Fibroblast of peridontal ligament (primary cell): ENCODE measurements around the gene PPIB.
"Not testable (repeated sequence)": the region's sequence is repeated elsewhere in the genome, so short reads cannot be mapped to it uniquely, and the experiment has no call there.

ENCODE experiments used
- DNase-seq: peaks from one replicate; pipeline ENCODE4 v3.0.0-alpha.2; 2010; ENCODE audit errors: extremely low read depth

The PPIB gene

DNA sequence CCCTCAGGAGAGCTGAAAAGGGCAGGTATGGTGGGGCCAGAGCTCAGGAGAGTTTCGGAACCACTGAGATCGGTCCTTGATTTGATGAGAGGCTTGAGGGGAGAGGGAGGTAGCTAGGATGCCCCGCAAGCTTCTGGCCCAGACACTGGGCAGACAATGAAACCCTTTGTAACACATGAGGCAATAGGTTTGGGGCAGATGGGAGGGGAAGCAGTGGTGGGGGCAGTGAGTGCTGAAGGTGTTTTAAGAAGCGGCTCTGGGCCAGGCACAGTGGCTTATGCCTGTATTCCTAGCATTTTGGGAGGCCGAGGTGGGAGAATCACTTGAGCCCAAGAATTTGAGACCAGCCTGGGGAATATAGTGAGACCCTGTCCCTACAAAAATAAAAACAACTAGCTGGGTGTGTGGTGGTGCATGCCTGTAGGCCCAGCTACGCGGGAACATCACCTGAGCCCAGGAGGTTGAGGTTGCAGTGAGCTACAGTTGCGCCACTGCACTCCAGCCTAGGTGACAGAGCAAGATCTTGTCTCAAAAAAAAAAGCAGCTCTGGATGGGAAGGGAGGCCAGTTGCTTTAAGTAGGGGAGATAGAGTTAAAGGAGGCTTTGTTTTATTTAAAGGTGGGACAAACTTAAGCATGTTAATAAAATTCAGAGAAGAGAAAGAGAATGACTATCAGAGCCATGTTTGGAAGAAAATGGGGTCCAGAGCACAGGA, 20.9 kb downstream of the PPIB start:
- no peak for DNase-seq

DNA sequence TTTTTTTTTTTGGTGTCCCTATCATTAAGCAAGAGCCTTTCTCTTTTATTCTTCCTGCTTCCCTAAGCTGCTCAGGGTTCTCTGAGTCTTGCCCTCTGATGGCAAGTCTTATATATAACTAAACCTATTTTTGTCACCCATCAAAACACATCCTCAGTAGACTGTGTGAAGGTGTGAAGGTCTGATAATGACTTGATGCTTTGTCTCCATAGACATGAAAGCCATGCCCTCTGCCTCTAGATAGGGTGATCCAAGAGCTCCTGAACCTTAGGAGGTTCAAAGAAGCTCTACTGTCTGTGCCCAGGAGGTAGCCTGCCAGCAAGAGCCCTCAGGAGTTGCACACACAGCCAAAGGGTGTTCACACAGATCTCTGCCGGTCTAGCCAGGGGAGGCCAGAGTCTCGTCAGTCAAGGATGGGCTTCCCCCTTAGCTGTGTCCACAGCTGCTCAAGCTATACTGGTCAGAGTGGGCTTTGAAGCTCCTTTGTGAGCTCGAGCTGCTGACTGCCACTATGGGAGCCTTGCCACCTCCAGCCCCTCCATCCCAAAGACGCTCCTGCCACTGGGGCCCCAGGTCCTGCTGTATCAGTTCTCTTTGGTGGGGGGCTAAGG, 24.4 kb downstream of the PPIB start:
- no peak for DNase-seq

DNA sequence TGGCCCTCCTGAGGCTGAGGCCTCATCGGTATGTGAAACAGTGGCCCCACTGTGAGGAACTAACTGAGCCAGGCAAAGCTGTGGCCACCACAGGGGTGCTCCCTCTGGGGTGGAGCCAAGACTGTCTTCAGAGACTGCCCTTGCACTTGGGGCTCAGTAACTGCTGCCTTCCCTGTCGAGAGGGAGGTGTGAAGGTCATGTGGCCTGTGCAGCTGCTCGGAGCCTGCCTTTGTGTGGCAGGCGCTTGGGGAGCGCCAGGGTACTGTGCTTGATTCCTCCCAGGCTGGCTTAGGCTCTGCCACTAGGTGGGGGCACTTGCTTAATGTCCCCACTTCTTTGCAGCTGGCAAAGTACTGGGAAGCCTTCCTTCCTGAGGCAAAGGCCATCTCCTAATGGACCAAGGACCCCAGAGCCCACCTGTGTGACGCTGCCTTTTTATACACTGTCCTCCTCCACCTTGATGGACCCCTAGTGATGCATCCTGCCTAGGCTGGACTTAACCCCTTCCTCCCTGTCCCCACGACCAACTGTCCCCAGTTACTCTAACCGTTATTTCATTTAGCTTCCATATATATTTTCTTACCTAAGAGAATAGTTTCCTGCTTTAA, 25.5 kb downstream of the PPIB start:
- no peak for DNase-seq

DNA sequence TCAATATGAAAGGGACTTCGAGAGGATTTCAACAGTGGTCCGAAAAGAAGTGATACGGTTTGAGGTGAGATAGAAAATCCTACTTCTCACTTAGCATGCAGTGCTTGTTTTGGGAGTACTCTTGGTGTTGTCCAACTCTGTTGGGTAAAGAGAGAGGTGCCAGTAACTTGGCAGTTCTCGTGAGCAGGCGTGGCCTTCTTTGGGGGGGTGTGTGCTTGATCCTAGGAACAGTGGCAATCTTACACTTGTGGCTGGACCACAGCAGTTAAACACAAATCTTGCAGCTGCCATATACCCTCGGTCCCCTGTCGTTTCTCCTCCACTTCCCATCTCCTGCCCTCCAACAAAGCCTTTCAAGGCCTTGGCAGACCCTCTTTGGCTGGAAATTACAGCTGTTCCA, 26.5 kb downstream of the PPIB start:
- DNase-seq: no peak

DNA sequence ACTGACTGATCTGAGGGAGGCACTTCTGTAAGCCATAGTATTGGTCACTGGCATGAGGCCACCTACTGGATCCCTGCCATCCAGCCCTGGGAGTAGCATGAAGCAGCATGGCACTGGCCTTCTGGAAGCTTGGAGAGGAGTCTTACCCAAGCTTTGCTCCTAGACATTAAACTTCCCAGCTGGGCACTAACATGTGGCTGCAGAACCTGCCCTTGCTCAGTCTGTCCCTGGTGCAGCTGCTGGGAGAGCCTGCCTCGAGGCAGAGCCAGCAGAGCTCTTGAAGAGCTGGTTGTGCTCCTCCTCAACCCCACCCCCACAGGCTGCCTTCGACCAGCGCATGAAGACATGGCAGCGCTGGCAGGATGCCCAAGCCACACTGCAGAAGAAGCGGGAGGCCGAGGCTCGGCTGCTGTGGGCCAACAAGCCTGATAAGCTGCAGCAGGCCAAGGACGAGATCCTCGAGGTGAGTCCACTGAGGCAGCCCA, 28.4 kb downstream of the PPIB start:
- peak; percentile 57 for DNase-seq

DNA sequence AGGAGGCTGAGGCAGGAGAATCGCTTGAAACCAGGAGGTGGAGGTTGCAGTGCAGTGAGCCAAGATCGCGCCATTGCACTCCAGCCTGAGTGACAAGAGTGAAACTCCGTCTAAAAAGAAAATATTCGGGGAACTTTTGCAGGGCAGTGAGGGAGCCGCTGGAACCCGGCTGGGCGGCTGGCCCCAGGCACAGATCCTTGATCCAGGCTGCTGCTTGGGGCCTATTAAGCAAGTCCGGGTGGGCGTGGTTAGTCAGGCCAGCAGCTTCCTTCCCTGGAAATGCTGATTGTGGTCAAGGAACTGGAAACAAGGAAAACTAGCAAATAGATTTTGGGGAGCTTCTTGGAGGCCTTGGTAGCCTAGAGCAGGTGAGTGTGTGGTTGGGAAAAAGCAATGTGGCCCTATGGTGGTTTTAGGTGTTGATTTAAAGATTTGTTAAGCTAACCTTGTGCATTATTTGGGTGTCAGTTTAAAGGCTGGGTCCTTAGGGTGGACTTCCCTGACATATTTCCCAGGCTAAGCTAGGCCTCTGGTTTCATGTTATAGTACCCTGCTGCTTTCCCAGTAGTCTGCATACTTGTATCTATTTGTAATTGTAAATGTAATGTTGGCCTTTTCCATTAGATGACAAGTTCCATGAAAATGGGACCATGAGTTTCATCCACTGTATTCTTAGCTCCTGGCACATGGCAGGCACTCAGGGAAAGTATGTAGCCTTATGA, 29.0 kb downstream of the PPIB start:
- no peak for DNase-seq

DNA sequence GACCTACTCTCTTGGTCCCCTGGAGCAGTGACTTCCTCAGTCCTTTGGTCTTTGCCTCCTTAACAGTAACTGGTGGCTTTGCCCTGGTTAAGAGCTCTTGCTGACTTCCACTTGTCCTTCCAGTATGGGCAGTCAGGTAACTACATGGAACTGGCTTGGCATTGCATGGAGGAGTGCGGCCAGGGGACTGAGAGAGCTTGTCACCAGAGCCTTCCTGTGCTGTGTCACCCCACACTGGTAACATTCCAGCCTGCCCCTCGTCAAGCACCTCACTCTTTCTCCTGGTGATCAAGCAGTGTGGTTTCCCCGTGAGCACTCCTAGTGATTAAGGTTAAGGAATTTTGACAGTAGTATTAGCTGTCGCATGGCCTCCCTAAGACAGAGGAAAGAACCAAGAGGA, 30.6 kb downstream of the PPIB start:
- DNase-seq: no peak

DNA sequence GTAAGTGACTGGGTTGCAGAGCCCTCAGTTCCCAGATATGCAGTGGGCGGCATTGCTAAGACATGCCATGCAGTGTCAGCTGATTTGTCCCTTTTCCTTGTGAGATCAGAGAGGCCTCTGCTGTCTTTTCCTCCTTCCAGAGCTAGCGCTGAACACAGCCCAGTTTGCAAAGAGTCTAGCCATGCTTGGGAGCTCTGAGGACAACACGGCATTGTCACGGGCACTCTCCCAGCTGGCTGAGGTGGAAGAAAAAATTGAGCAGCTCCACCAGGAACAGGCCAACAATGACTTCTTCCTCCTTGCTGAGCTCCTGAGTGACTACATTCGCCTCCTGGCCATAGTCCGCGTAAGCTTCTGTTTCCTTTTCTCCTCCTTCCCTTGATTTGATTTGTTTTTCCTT, 31.3 kb downstream of the PPIB start:
- no peak for DNase-seq

DNA sequence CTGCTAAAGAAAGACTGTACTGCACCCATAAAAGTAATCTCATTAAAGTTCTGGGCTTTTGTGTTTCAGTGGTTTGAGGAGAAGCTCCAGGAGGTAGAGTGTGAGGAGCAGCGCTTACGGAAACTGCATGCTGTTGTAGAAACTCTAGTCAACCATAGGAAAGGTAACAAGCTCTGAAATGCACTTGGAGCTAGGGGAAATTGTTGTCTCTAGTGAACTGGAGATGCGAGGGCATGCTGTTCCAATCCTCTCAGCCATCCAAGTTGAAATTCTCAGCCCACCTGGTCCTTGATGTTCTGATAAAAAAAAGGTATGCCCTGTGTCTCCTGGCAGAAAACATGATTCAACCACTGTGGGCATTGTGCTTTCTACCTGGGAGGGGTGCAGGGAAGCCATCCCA, 32.7 kb downstream of the PPIB start:
- DNase-seq: no peak

DNA sequence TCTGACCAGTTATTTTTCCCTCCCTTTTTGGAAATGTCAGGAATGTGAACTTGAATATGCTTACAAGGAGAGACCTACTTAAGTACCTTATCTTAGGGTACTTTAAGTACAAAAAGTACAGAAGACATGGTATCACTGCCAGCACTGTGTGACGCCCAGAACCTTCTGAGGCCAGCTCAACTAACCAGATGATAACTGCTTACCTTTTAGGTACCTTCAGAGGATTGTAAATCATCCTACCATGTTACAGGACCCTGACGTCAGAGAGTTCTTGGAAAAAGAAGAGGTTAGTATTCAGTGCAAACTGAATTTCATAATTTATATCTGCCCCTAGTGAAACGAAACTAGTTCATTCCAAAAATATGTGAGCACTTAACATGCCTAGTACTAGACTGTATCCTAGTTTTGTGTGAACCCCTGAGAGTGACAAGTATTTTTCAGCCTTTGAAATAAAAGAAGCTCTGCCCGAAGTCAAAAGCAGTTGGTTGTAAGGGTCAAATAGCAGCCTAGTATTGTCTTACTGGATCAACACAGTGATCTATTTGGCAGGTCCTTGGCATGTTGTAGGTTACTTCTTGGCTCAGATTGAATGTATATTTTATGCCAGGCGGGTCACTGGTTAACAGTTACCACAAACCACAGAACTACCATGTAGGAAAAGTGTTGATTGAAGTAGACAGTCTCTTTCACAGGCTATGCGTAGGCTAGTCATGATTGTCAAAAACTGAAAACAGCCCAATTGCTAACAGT, 35.1 kb downstream of the PPIB start:
- peak; percentile 31 for DNase-seq

DNA sequence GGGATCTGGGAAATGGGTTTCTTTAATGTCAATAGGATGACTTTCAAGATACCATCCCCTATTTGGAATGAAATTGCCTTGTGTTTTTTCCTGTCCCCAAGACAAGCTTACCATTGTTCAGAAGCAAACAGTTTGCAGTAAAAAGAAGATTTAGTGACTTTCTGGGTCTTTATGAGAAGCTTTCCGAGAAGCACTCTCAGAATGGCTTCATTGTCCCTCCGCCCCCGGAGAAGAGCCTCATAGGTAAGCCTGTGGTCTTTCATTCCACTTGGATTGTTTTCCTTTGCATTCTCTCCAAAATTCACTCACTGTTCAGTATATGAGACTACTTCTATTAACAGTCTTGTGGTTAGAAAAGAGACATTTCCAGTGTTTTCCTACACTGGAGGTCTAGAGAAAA, 36.8 kb downstream of the PPIB start:
- no peak for DNase-seq

DNA sequence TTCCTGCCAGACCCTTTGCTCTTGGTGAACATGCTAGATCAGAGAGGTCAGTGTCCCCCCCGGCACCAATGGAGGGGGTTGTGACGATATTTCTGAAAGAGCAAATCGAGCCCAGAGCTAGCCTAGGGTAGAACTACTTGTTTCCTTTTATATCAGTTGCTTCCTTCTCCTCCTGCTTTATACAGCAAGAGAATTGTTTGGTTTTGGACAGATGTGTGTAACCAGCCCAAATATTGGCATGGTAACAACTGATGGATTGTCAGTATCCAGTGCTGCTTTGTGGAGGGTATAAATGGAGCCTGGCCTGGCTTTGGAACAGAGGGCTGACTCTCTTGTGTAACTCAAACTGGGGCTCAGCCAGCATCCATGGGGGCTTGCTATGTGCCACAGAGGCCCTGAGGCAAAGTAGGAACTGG, 39.9 kb downstream of the PPIB start:
- peak; percentile 17 for DNase-seq

DNA sequence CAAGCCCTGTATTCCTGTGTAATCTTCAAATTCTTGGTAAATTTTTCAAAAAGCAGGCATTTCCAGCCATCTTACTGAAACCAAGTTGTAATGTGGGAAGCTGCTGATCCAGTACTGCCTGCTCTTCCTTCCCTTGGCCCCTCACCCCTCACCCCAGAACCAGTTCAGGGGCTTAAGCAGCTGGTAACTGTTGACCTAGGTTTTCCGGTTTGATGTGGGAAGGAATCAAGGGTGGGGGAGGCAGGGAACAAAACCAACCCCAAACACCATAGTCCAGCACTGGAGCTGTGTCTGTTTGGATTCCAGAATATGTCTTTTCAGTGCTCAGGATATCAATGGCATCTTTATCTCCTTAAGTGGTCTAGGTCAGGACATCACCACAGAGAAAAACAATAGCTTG, 40.4 kb downstream of the PPIB start:
- DNase-seq: no peak

DNA sequence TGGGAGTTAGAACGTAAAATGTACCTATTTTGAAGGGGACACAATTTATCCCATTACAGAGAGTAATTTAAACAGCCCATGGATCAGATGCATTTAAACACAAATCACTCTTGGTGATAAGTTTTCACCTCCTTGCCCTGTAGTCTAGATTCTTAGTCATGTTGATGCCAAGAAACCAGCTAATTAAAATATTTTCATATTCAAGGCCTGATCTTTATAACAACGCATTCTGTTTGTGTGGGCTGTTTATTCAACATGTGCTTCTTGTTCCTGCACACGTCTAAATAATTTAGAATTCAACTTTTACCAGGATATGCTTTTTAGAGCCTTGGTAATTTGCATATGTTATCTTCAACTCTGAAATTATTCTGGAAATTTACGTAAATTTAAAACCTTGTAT, 41.2 kb downstream of the PPIB start:
- no peak for DNase-seq

DNA sequence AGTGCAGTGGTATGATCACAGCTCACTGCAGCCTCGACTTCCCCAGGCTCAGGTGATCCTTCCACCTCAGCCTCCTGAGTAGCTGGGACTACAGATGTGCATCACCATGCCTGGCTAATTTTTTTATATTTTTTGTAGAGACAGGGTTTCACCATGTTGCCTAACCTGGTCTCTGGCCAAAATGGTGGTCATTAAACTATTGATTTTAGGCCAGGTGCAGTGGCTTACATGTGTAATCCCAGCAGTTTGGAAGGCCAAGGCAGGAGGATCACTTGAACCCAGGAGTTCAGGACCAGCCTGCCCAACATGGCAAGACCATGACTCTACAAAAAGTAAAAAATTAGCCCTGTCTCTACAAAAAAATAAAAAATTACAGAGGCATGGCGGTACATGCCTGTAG, 42.5 kb downstream of the PPIB start:
- not testable (repeated sequence) for DNase-seq

DNA sequence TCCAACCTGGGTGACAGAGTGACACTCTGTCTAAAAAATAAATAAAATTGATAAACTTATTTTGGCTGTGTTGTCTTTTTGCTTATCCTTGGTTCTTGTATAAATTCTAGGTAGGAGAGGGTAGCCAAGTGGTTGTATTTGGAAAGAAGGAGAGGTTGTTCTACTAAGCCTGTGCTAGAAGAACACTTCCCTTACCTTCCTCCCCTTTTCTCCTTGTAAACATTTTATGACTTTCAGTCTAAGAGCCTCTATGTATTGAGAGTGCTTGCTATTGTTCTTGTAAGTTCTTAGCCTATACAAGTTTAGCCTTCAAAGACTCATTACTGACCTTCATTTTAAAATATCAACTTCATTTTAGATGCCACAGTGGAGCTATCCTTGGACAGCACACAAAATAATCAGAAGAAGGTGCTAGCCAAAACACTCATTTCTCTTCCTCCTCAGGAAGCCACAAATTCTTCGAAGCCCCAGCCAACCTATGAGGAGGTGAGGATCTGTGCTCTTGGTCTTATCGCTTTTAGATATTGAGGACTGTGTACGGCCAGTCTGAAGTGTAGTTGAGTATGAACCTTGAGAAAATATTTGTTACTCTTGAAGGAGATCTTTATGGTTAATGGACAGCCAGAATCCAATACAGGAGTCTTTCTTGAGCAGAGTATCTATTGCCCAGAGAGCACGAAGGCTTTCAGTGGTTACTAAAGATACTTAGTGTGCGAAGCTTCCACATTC, 44.9 kb downstream of the PPIB start:
- DNase-seq: no peak

DNA sequence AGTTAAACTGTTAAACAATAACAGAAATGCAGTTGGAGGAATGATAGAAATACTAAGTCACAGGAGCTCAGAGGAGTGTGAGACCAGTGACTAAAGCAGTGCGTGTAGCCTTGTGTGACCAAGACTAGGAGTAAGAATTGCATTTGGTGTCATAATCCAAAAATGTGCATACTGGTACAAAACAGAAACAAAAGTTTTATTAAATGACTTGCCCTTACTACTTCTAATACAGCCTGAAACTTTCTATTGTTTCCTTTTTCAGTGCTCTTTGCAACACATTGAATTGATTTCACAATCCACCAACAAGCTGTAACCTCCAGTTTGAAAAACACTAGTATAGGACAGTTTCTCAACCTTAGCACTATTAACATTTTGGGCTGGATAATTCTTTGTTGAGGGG, 49.9 kb downstream of the PPIB start:
- peak; percentile 46 for DNase-seq

DNA sequence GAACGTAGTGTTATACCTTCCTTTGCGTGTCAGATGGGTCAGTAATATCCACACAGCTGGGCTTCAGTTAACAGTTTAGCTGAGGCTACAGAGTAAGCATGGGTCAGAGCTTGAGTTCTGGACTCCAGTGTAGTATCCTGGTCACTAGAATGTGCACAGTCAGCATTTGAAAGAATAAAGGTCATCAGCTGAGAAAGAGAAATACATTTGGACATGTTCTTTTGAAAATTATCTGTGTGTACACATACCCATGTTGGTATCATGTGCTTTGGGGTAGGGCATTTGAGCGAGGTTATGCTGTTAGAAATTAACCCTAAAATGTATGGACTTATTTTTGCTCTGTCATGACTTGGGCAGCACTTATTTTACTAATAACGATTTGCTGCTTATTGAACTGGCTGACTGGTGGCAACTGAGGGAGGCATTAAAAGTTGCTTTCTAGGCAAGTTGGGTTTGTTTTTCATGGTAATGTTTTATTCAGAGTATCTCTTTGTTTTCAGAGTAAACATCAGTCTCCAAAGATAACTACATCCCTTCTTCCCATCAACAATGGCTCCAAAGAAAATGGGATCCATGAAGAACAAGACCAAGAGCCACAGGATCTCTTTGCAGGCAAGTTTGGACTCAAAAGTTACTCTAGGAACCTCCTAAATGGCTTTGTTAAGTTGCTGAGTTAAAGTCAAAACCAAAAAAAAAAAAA, 50.6 kb downstream of the PPIB start:
- no peak for DNase-seq

DNA sequence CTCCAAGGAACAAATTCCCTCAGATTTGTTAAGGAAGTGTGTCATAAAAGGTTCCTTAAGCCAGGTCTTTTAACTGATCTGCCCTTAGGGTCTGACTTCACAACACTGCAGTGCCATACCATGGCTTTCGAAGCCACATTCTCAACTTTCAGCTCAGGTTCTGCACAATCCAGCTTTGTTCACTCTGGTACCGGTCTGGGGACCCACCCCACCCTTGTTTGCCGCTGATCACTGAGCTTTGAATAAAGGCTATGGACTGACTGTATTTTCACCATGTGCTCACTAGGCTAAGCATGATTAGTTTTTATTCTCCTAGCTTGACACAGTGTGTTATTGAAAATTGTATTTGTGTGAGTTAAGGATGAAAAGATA, 51.2 kb downstream of the PPIB start:
- DNase-seq: no peak

DNA sequence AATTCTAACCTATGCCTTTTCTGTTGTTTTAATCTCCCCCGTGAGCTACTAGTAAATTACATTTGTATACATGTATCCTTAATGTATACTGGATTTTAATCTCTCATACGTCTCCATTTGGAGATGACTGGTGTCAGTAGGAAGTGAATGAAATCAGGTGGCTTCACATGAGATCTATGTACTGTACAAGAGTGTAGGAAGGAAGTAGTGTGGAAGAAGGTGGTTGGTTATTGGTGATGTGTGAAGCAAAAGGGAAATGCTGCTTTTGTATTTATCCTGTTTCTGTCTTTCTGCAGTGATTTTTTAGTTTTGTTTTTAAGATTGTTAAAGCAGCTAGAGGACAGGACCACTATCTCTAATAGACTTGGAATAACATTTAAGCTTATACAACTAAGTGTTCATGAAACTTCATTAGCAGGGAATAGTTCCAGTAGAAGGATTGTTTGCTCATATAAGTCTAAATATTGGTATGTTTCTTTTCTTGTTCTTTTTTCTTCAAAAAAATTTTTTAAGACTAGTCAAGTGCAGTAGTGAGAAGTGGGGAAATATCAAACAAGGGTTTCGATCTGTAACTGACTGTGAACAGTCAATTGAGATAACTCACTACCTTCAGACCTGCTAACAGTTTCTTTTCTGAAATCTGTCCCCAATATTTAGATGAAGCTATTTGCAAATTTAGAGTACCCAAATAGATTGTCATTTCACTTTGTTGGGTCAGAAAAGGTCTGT, 51.7 kb downstream of the PPIB start:
- DNase-seq: no peak
